K562 (cell line): Measurements from ENCODE around the gene PLD3. TPM values are rescaled to one million over a fixed set of nuclear protein-coding genes. Genes with fewer than 3 reads are reported as not detected.
A peak's percentile ranks its signal among the peaks of the same experiment; 100 is the strongest.

ENCODE experiments used
- BCL6 ChIP-seq: fragments of 250-450 bp; sonication (Bioruptor Pico); IDR thresholded peaks from 2 replicates; pipeline ENCODE4 v1.4.0; 2020
- EHMT2 ChIP-seq: fragments of 450-650 bp; IDR thresholded peaks from 2 replicates; pipeline ENCODE4 v1.6.1; 2018; ENCODE audit warnings: antibody characterized with exemption
- HDAC8 ChIP-seq: fragments of 450-650 bp; IDR thresholded peaks from 2 replicates; pipeline ENCODE4 v1.6.1; 2016; ENCODE audit warnings: mild to moderate bottlenecking, missing genetic modification characterization, moderate library complexity, missing compliant biosample characterization
- HIVEP1 ChIP-seq: fragments of 250-450 bp; sonication (Bioruptor Pico); IDR thresholded peaks from 2 replicates; pipeline ENCODE4 v1.4.0; 2020; ENCODE audit warnings: mild to moderate bottlenecking
- KAT8 ChIP-seq: fragments of 450-650 bp; IDR thresholded peaks from 2 replicates; pipeline ENCODE4 v1.6.1; 2016; ENCODE audit warnings: low read depth, mild to moderate bottlenecking
- POLR2B ChIP-seq: fragments of 450-650 bp; IDR thresholded peaks from 2 replicates; pipeline ENCODE4 v1.6.1; 2018; ENCODE audit warnings: low read depth; ENCODE audit not compliant: partially characterized antibody
- SAFB2 ChIP-seq: fragments of 200-400 bp; formaldehyde crosslinking; IDR thresholded peaks from 2 replicates; pipeline ENCODE4 v1.6.1; 2018; ENCODE audit warnings: borderline replicate concordance, low read length, low read depth, moderate library complexity; ENCODE audit not compliant: severe bottlenecking
- SP1 ChIP-seq: sonication (generic); formaldehyde crosslinking; IDR thresholded peaks from 2 replicates; pipeline ENCODE4 v1.8.1; 2022; ENCODE audit warnings: mild to moderate bottlenecking, missing genetic modification reagents
- U2AF2 ChIP-seq: fragments of 200-400 bp; formaldehyde crosslinking; optimal IDR thresholded peaks from 2 replicates; pipeline ENCODE3; 2017; ENCODE audit warnings: low read depth, mild to moderate bottlenecking, low read length
- ZNF507 ChIP-seq: conservative IDR thresholded peaks from 2 replicates; pipeline ENCODE4 v1.6.1; 2017; ENCODE audit warnings: missing genetic modification characterization, missing compliant biosample characterization
- polyA plus RNA-seq, 8 experiments: library from polyadenylated mRNA; depleted of rRNA in 4 of 8; stranded (reverse) in 5 of 8; unstranded in 3 of 8; fragments of >200 nt; fragmentation: Nextera tagmentation in 2 of 8; fragmentation: Illumina TruSeq in 1 of 8; extraction: Ambion mirVana in 2 of 8; extraction: Trizol in 1 of 8; gene quantifications; 2 replicates each; pipeline versions ENCODE4 v1.2.1 to v1.2.3, GENCODE V29; 2011 to 2014; ENCODE audit warnings: inconsistent platforms in 1 of 8, missing spikeins in 1 of 8
- total RNA-seq, 7 experiments: library from RNA; depleted of rRNA in 6 of 7; stranded (reverse); fragments of >200 nt in 6 of 7; fragmentation: Illumina TruSeq in 2 of 7; extraction: Trizol in 2 of 7; gene quantifications; 2 replicates each; pipeline versions ENCODE4 v1.2.1 to v1.2.3, GENCODE V29; 2011 to 2021; ENCODE audit warnings: low replicate concordance in 1 of 7
- TF ChIP-seq, protein P1 (sequence below): fragments of 200-600 bp; sonication (generic); IDR thresholded peaks from one replicate; pipeline ENCODE4 v1.6.1; 2012; ENCODE audit warnings: mild to moderate bottlenecking, low read depth, low read length, inconsistent platforms
- TF ChIP-seq, protein P2 (sequence below), 2 experiments: fragments of 200-800 bp in 1 of 2; sonication (Bioruptor generic) in 1 of 2; sonication (generic) in 1 of 2; formaldehyde crosslinking in 1 of 2; IDR thresholded peaks in 1 of 2; conservative IDR thresholded peaks in 1 of 2; 2 replicates each; pipeline versions ENCODE4 v1.5.0 to v1.6.1; 2016 to 2020; ENCODE audit warnings: missing compliant biosample characterization in 1 of 2, missing genetic modification characterization in 1 of 2, missing genetic modification reagents in 1 of 2

PLD3 gene
- total and polyA plus RNA-seq, 9 of the 15 experiments (the other 6 are each of a cell fraction or from before 2014, with no cell fraction given), result 2.3 to 128 (median 72.7) TPM

DNA sequence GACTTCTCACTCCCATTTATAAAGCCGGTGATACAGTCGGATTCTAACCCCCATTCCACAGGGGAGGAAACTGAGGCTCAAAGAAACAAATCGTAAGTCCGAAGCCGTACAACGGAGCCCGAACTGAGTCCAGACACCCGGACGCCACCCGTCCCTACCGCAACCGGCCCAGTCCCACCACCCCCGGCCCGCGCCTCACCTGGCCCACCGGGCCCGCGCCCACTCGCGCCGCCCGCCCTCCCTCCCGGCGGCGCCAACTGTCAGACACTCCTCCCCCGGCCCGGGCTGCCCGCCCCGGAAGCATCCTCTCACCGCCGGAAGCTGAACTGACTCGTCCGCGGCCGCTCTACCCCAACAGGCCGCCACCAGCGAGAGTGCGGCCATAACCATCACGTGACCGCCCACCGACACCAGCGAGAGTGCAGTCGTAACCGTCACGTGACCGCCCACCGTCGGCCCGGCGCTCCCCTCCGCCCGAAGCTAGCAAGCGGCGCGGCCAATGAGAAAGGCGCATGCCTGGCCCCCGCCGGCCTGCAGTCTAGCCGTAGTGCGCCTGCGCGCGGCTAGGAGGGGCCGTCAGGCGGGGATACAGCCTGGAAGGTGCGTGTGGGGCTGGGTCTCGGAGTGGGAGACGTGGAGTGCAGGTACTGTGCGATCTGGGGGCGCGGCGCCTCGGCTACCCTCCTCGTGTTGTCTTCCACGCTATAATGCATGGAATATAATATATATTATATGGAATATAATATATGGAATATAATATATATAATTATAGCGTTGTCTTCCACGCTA, at the start of gene PLD3, which contains the start of gene C19orf47 (continued):
- TF ChIP-seq, protein P1, sequence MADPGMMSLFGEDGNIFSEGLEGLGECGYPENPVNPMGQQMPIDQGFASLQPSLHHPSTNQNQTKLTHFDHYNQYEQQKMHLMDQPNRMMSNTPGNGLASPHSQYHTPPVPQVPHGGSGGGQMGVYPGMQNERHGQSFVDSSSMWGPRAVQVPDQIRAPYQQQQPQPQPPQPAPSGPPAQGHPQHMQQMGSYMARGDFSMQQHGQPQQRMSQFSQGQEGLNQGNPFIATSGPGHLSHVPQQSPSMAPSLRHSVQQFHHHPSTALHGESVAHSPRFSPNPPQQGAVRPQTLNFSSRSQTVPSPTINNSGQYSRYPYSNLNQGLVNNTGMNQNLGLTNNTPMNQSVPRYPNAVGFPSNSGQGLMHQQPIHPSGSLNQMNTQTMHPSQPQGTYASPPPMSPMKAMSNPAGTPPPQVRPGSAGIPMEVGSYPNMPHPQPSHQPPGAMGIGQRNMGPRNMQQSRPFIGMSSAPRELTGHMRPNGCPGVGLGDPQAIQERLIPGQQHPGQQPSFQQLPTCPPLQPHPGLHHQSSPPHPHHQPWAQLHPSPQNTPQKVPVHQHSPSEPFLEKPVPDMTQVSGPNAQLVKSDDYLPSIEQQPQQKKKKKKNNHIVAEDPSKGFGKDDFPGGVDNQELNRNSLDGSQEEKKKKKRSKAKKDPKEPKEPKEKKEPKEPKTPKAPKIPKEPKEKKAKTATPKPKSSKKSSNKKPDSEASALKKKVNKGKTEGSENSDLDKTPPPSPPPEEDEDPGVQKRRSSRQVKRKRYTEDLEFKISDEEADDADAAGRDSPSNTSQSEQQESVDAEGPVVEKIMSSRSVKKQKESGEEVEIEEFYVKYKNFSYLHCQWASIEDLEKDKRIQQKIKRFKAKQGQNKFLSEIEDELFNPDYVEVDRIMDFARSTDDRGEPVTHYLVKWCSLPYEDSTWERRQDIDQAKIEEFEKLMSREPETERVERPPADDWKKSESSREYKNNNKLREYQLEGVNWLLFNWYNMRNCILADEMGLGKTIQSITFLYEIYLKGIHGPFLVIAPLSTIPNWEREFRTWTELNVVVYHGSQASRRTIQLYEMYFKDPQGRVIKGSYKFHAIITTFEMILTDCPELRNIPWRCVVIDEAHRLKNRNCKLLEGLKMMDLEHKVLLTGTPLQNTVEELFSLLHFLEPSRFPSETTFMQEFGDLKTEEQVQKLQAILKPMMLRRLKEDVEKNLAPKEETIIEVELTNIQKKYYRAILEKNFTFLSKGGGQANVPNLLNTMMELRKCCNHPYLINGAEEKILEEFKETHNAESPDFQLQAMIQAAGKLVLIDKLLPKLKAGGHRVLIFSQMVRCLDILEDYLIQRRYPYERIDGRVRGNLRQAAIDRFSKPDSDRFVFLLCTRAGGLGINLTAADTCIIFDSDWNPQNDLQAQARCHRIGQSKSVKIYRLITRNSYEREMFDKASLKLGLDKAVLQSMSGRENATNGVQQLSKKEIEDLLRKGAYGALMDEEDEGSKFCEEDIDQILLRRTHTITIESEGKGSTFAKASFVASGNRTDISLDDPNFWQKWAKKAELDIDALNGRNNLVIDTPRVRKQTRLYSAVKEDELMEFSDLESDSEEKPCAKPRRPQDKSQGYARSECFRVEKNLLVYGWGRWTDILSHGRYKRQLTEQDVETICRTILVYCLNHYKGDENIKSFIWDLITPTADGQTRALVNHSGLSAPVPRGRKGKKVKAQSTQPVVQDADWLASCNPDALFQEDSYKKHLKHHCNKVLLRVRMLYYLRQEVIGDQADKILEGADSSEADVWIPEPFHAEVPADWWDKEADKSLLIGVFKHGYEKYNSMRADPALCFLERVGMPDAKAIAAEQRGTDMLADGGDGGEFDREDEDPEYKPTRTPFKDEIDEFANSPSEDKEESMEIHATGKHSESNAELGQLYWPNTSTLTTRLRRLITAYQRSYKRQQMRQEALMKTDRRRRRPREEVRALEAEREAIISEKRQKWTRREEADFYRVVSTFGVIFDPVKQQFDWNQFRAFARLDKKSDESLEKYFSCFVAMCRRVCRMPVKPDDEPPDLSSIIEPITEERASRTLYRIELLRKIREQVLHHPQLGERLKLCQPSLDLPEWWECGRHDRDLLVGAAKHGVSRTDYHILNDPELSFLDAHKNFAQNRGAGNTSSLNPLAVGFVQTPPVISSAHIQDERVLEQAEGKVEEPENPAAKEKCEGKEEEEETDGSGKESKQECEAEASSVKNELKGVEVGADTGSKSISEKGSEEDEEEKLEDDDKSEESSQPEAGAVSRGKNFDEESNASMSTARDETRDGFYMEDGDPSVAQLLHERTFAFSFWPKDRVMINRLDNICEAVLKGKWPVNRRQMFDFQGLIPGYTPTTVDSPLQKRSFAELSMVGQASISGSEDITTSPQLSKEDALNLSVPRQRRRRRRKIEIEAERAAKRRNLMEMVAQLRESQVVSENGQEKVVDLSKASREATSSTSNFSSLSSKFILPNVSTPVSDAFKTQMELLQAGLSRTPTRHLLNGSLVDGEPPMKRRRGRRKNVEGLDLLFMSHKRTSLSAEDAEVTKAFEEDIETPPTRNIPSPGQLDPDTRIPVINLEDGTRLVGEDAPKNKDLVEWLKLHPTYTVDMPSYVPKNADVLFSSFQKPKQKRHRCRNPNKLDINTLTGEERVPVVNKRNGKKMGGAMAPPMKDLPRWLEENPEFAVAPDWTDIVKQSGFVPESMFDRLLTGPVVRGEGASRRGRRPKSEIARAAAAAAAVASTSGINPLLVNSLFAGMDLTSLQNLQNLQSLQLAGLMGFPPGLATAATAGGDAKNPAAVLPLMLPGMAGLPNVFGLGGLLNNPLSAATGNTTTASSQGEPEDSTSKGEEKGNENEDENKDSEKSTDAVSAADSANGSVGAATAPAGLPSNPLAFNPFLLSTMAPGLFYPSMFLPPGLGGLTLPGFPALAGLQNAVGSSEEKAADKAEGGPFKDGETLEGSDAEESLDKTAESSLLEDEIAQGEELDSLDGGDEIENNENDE, result no peak
- TF ChIP-seq BCL6 (CRISPR knock-in tag) (no peak), POLR2B (peak; percentile 72), HIVEP1 (CRISPR knock-in tag) (no peak), SP1 (CRISPR knock-in tag) (peak; percentile 78), U2AF2 (no peak), KAT8 (no peak), EHMT2 (no peak), ZNF507 (no peak), SAFB2 (no peak), HDAC8 (tag) (no peak)
- TF ChIP-seq, protein P2, sequence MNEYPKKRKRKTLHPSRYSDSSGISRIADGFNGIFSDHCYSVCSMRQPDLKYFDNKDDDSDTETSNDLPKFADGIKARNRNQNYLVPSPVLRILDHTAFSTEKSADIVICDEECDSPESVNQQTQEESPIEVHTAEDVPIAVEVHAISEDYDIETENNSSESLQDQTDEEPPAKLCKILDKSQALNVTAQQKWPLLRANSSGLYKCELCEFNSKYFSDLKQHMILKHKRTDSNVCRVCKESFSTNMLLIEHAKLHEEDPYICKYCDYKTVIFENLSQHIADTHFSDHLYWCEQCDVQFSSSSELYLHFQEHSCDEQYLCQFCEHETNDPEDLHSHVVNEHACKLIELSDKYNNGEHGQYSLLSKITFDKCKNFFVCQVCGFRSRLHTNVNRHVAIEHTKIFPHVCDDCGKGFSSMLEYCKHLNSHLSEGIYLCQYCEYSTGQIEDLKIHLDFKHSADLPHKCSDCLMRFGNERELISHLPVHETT (CRISPR knock-in tag; conservative IDR thresholded peaks at IDR 0.05 in 1 of 2, IDR thresholded peaks at IDR 0.05 in 1 of 2), result peak in 1 of 2 experiments; percentile 98; a peak in 2 of 4 replicates
